GM19372 (cell line): ENCODE measurements around the gene MAPK8IP3.

Experiments used
- ATAC-seq: cut with Tn5 transposase; IDR thresholded peaks from one replicate; pipeline ENCODE4 v1.9.1; 2021; ENCODE audit warnings: mild to moderate bottlenecking, low read depth, moderate library complexity; ENCODE audit not compliant: unreplicated experiment

The MAPK8IP3 gene

GRCh38 chr16:1761751-1762150 lies 55.8 kb downstream of the MAPK8IP3 start:
- ATAC-seq = no peak

- no peak for ATAC-seq
Observed at GRCh38 chr16:1762196-1762878, 56.3 kb downstream of the MAPK8IP3 start.

GRCh38 chr16:1762879-1763520 lies 57.0 kb downstream of the MAPK8IP3 start:
- no peak for ATAC-seq

DNA sequence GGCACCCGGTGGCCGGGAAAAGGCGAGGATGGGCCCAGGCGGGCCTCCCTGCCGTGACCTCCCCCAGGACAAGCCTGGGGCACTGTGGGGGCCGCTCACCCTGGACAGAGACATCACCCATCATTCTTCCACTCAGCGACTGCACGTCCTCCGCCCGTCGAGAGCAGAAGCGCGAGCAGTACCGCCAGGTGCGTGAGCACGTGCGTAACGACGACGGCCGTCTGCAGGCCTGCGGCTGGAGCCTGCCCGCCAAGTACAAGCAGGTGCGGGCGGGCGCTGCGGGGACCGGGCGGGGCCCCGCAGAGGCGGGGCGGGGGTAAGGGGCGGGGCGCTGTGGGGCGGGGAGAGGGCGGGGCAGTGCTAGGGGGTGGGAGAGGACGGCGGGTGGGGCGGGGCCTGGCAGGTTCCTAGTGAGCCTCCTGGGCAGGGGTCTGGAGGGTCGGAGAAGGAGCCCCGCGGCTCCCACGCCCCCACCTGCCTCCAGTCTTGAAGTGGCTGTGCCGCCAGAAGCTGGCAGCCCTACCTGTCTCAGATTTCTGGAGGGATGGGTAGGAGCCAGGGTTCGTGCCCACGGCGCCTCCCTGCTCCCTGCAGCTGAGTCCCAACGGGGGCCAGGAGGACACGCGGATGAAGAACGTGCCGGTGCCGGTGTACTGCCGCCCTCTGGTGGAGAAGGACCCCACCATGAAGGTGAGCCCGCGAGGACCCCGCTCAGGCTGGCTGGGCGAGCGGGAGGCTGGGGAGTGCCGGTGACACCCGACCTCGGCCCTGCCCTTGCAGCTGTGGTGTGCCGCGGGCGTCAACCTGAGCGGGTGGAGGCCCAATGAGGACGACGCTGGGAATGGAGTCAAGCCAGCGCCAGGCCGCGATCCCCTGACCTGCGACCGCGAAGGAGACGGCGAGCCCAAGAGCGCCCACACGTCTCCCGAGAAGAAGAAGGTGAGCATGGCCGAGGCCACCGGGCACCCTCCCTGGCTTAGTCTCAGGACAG lies 57.8 kb downstream of the MAPK8IP3 start:
- ATAC-seq = no peak

GRCh38 chr16:1764971-1765370 lies 59.0 kb downstream of the MAPK8IP3 start:
- no peak for ATAC-seq

DNA sequence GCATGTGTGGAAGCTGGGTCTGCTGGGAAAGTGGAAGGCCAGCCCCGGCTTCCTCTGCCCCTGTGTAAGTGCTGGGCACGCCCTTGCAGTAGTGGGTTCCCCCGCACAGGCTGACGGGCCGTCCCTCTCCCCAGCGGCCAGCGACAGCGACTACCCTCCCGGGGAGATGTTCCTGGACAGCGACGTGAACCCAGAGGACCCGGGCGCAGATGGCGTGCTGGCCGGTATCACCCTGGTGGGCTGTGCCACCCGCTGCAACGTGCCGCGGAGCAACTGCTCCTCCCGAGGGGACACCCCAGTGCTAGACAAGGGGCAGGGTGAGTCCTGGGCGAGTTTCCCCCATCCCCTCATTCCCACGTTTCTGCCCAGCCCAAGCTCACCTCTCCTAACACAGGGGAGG lies 59.8 kb downstream of the MAPK8IP3 start:
- no peak for ATAC-seq

DNA sequence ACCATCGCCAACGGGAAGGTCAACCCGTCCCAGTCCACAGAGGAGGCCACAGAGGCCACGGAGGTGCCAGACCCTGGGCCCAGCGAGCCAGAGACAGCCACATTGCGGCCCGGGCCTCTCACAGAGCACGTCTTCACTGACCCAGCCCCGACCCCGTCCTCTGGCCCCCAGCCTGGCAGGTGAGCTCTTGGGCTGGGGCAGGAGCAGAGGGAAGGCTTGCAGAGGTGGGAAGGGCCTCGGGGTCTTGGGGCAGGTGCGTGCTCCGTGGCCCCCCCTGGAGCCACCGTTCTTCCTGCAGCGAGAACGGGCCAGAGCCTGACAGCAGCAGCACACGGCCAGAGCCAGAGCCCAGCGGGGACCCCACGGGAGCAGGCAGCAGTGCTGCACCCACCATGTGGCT lies 60.2 kb downstream of the MAPK8IP3 start:
- ATAC-seq = no peak

DNA sequence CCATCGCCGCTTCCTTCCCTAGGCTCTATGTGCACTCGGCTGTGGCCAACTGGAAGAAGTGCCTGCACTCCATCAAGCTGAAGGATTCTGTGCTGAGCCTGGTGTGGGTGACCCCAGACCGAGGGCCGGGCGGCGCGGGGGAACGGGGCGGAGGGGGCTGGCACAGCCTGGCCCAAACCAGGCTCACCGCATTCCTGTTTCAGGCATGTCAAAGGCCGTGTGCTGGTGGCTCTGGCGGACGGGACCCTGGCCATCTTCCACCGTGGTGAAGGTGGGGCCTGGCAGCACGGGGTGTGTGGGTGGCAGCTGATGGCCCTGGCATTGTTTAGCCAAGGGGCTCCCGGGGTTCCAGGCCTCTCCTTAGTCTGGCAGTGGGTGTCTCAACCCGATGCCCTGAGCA lies 60.7 kb downstream of the MAPK8IP3 start:
- no peak for ATAC-seq

DNA sequence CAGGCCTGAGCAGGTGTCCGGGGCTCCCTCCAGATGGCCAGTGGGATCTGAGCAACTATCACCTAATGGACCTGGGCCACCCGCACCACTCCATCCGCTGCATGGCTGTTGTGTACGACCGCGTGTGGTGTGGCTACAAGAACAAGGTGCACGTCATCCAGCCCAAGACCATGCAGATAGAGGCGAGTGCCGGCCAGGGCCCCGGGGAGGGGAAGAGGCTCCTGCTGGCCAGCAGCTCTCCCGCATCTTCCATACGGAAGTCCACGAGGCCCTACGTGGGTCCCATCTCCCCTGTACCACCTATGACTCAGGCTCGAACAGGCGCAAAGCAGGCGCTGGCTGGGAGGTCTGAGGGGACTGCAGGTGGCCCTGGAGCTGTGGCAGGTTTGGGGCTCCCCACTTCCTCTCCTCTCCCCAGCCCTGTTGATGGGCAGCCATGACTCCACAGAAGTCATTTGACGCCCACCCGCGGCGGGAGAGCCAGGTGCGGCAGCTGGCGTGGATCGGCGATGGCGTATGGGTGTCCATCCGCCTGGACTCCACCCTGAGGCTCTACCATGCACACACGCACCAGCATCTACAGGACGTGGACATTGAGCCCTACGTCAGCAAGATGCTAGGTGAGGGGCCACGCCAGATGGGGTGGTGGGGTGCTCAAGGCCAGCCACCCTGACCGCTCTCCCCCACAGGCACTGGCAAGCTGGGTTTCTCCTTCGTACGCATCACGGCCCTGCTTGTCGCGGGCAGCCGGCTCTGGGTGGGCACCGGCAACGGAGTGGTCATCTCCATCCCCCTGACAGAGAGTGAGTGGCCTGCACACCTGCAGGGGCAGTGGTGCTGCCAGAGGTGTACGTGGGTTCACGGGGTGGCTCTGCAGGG lies 61.4 kb downstream of the MAPK8IP3 start:
- ATAC-seq = no peak

DNA sequence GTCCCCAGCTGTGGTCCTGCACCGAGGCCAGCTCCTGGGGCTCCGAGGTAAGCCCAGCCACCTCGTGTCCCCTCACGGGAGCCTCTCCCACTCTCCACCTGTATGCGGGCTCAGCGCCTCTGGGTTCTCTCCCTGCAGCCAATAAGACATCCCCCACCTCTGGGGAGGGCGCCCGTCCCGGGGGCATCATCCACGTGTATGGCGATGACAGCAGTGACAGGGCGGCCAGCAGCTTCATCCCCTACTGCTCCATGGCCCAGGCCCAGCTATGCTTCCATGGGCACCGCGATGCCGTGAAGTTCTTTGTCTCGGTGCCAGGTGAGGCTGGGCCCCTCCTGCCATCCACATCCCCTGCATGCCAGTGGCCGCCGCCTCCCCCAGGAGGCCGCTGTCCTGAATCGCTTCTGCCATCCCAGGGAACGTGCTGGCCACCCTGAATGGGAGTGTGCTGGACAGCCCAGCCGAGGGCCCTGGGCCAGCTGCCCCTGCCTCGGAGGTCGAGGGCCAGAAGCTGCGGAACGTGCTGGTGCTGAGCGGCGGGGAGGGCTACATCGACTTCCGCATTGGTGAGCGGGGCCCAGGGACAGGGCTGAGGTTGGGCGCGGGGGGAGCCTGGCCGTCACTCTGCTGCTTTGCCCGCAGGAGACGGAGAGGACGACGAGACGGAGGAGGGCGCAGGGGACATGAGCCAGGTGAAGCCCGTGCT lies 62.2 kb downstream of the MAPK8IP3 start:
- no peak for ATAC-seq

GRCh38 chr16:1768767-1769401 lies 62.9 kb downstream of the MAPK8IP3 start:
- no peak for ATAC-seq

DNA sequence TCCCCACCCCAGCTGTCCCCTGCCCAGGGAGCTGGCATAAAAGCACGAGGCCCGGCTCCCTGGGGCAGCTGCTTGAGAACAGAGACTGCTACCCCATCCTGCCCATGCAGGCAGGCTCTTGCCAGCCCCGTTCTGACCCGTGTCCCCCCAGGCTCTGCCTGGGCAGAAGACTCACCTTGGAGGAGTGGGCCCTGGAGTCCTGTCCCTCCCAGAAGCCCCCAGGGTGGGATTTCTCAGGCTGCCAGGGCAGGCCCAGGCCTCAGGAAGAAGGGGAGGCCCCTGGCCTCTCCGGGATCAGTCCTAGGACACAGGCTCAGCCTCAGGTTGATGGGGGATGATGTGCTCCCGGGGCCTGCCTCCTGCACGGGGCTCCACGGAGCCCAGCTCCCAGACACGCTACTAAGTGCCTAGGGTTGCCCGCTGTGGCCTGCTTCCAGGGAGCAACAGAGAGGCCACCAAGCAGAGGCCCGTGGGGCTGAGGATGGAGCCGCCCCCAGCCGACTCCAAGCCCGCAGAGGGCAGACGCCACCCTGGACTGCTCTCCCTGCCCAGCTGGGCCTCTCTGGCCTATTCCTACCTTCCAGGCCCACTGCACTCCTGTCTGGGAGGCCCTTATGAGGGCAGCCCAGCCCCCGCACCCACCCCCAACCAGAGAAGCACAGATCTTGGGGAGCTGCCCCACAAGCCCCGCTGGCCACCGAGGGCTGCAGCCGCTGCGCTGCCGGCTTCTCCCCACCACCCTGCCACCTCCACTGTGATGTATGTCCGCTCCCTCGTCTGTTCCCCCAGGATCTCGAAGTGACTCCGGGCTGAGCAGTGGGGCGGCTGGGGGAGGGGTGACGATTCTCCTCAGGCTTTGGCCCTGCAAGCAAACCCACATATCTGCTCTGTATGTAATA lies 63.7 kb downstream of the MAPK8IP3 start:
- ATAC-seq = no peak

DNA sequence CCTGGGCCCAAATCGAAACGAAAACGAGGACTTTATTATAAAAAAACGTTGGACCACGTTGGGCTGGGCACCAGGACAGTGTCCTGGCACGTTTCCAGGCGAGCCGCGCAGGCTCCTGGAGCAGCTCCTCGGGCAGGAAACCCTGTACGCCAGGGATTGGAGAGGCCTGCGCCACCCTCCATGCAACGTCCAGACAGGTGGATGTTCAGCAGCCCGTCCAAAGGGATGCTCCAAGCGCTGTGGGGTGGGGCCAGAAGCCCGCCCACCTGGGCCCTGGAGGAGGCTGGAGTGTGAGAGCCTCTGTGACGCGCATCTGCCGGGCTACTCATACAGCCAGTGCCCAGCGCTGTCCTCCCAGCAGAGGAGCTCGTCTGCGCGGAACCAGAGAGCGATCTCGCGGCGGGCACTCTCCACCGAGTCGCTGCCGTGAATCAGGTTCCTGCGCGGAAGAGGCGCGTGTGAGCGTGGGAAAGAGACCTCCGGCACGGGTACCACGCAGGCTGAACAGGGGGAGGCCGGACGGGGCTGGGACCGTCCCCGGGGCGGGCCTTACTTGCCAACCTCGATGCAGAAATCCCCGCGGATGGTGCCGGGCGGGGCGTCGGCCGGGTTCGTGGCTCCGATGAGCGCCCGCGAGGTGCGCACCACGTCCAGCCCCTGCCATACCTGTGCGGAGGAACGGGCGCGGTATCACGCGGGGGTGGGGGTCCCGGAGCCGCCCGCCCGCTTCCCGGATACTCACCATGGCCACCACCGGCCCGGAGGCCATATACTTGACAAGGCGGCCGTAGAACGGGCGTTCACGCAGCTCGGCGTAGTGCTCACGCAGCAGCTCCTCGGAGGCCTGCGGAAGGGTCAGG lies 64.6 kb downstream of the MAPK8IP3 start:
- ATAC-seq = no peak

DNA sequence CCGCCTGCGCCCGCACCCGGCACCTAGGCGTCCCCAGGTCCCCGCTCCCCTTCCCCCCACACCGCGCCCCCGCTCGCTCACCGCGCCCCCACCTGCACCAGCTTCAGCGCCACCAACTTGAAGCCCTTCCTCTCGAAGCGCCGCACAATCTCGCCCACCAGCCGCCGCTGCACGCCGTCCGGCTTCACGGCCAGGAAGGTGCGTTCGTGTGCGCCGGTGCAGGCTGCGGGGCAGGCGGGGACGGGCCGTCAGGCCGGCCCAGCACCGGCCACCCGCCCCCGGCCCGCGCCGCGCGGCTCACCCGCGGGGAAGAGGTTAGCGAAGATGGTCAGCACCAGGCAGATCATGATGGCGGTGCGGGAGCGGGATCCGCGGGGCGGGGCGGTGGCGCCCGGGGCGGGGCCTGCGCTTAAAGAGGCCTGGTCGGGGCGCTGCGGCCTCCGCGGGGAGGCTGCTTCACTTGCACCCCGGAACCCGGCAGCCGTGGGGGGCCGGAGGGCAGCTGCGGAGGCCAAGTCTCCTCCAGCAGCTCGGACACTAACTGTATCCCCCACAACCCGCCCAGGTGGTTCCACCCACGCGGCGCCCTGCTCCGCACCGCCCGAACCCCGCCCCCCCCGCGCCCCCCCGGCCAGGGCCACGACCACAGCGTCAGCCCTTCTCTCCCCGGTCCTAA lies 65.3 kb downstream of the MAPK8IP3 start, which contains the start of gene NME3:
TSS of gene NME3 (minus strand) at position 356 of the 676 bp plus-strand sequence. CDS start at position 347, 9 bp downstream.
- ATAC-seq = peak; percentile 36

- no peak for ATAC-seq
Observed at GRCh38 chr16:1771864-1772361, 65.9 kb downstream of the MAPK8IP3 start.

DNA sequence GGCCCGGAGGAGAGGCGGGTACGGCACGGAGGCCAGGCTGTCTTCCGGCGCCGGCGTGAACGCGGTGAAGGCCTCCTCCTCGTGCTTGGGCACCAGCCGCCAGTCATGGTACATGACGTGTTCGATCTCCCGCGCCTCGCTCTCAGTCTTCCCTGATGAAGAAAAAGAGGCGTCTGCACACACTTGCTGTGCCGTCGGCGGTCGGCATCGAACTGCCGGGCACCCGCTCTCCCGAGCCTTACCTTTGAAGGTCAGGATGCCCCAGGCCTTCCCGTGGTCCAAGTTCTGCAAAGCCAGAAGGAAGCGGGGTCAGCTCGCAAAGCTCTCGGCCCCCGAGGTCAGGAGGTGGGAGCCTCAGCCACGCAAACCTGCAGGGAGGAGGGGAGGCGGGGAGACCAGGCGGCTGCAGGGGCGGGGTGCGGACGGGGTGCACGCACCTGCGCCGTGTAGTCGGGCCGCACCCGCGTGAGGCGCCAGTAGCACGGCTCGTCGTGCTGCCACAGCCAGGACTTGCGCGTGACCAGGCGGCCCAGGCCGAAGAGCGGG lies 66.4 kb downstream of the MAPK8IP3 start, which contains the start of gene EME2:
TSS of gene EME2 (plus strand) at position 449 of the 546 bp plus-strand sequence. CDS start 418 bp downstream, outside the sequence.
- ATAC-seq = peak; percentile 14
